T-cell (primary cell): ENCODE measurements around the gene BRIP1. TPM values are rescaled to one million over a fixed set of nuclear protein-coding genes. Genes with fewer than 3 reads are reported as not detected.
A peak's percentile ranks its signal among the peaks of the same experiment; 100 is the strongest.

Experiments
- ATAC-seq, 4 experiments: fragments of 200-7000 bp in 3 of 4; fragments of 150-1000 bp in 1 of 4; cut with Tn5 transposase; replicated peaks in 1 of 4; 1 replicate in 3 of 4; 2 replicates in 1 of 4; pipeline ENCODE4 v1.10.0; 2021; ENCODE audit warnings: moderate library complexity in 3 of 4, mild to moderate bottlenecking in 2 of 4, moderate number of reproducible peaks in 1 of 4
- CTCF ChIA-PET, 2 donors: fragments of 300-600 bp; sonication (Branson Sonifier 250); formaldehyde crosslinking; loops; one replicate each; lab custom pipeline; 2022; ENCODE audit warnings: antibody characterized with exemption in 2 of 2; lab: Charles Lee
- POLR2A ChIA-PET, 2 donors: fragments of 300-600 bp; sonication (Branson Sonifier 250); formaldehyde crosslinking; loops; one replicate each; lab custom pipeline; 2022; ENCODE audit warnings: antibody characterized with exemption in 2 of 2; lab: Charles Lee
- DNase-seq, 35 experiments: peaks; one replicate each; pipeline versions ENCODE4 v3.0.0 to v3.0.0-alpha.2; 2013 to 2023
- H3K27ac ChIP-seq: one replicate; pipeline ENCODE4 v1.5.1; 2013; ENCODE audit warnings: low read length
- H3K27me3 ChIP-seq, 2 experiments: replicated peaks in 1 of 2; 1 replicate in 1 of 2; 2 replicates in 1 of 2; pipeline versions ENCODE4 v1.6.1 to v1.7.0; 2013; ENCODE audit warnings: low read length in 1 of 2, mixed read lengths in 1 of 2; ENCODE audit not compliant: control insufficient read depth in 2 of 2, insufficient read depth in 2 of 2; ENCODE audit errors: extremely low read depth in 1 of 2
- H3K36me3 ChIP-seq, 2 donors: 1 replicate in 1 of 2; 2 replicates in 1 of 2; pipeline versions ENCODE4 v1.6.1 to v1.7.0; 2013; ENCODE audit warnings: low read length in 1 of 2; ENCODE audit not compliant: control insufficient read depth in 2 of 2, insufficient read depth in 1 of 2; ENCODE audit errors: extremely low read depth in 1 of 2
- H3K4me1 ChIP-seq, 2 experiments: 1 replicate in 1 of 2; 2 replicates in 1 of 2; pipeline versions ENCODE4 v1.6.1 to v1.7.0; 2013; ENCODE audit warnings: low read length in 2 of 2, mixed read lengths in 1 of 2; ENCODE audit not compliant: insufficient read depth in 2 of 2, control insufficient read depth in 1 of 2; ENCODE audit errors: extremely low read depth in 1 of 2
- H3K4me3 ChIP-seq, 2 donors: 1 replicate in 1 of 2; 2 replicates in 1 of 2; pipeline versions ENCODE4 v1.5.1 to v1.7.0; 2013; ENCODE audit warnings: mild to moderate bottlenecking in 2 of 2, low read length in 1 of 2, moderate library complexity in 1 of 2; ENCODE audit not compliant: control insufficient read depth in 1 of 2; ENCODE audit errors: extremely low read depth in 1 of 2
- H3K9me3 ChIP-seq: 2 replicates; pipeline ENCODE4 v1.7.0; 2013
- H3K27ac Mint-ChIP-seq, 2 donors: one replicate each; pipeline ENCODE4 v1.8.0; 2020 to 2021; ENCODE audit warnings: mild to moderate bottlenecking in 2 of 2, mixed read lengths in 2 of 2
- H3K27me3 Mint-ChIP-seq, 2 donors: one replicate each; pipeline ENCODE4 v1.8.0; 2021 to 2022; ENCODE audit warnings: mixed read lengths in 2 of 2
- H3K36me3 Mint-ChIP-seq: one replicate; pipeline ENCODE4 v1.8.0; 2021; ENCODE audit warnings: mixed read lengths
- H3K4me1 Mint-ChIP-seq, 3 donors: one replicate each; pipeline ENCODE4 v1.8.0; 2020 to 2022; ENCODE audit warnings: mixed read lengths in 3 of 3, mild to moderate bottlenecking in 1 of 3
- H3K4me3 Mint-ChIP-seq, 3 donors: one replicate each; pipeline ENCODE4 v1.8.0; 2020 to 2022; ENCODE audit warnings: mild to moderate bottlenecking in 3 of 3, mixed read lengths in 3 of 3, moderate library complexity in 3 of 3
- H3K9me3 Mint-ChIP-seq, 3 donors: one replicate each; pipeline ENCODE4 v1.8.0; 2020 to 2022; ENCODE audit warnings: mixed read lengths in 3 of 3
- WGBS: methylation state at CpG from one replicate; pipeline ENCODE4 v1.1.5; 2013; ENCODE audit warnings: missing lambda C conversion rate; ENCODE audit not compliant: insufficient coverage; 5-methylcytosine and 5-hydroxymethylcytosine counted together
- total RNA-seq, 35 experiments: library from RNA in 6 of 35; stranded (reverse) in 6 of 35; fragments of 120-200 nt in 1 of 35; gene quantifications; one replicate each; pipeline versions ENCODE4 v1.2.1 to v1.2.4 and lab custom pipeline; 2013 to 2026

BRIP1 gene
- total RNA-seq, 5 donors from 2014 or later (not counting 1 experiment from before 2014, with no cell fraction given): 1.4 to 3.5 (median 1.7) TPM

DNA sequence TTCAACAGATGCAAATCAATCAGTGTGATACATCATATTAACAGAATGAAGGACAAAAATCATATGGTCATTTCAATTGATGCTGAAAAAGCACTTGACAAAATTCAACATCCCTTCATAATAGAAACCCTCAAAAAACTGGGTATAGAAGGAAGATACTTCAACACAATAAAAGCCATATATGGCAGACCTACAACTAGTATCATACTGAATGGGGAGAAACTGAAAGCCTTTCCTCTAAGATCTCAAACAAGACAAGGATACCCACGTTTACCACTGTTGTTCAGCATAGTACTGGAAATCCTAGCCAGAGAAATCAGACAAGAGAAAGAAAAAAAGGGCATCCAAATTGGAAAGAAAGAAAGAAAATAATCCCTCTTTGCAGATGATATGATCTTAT, 225.2 kb downstream of the BRIP1 start:
- Mint-ChIP-seq H3K27me3 (peaks cover 53 to 55% of the 10 kb centered on the region in 2 donors), H3K4me3 (no peak overlapping the region), H3K27ac (no peak overlapping the region), H3K9me3 (peaks cover 0 to 8% (median 4%) of the 10 kb centered on the region in 3 donors), H3K4me1 (no peaks in the 10 kb centered on the region), H3K36me3 (no peaks in the 10 kb centered on the region)
- POLR2A ChIA-PET: no interaction called here
- Histone ChIP-seq H3K36me3 (no peaks in the 10 kb centered on the region), H3K4me1 (no peaks in the 10 kb centered on the region), H3K27ac (no peak overlapping the region), H3K27me3 (peaks cover 0 to 6% of the 10 kb centered on the region in 2 experiments), H3K9me3 (no peaks in the 10 kb centered on the region), H3K4me3 (no peak overlapping the region)
- no peak for DNase-seq
- WGBS: no CpG with 5 or more reads among the region's 1 CpG
- CTCF ChIA-PET: interaction anchor here (0.6 to 1.2 kb wide), 2 partner anchors 50 to 199 kb away, joined by 3 to 4 read pairs; no protein-coding TSS in a partner anchor
- ATAC-seq: no peak

GRCh38 chr17:61635913-61636432, 227.4 kb downstream of the BRIP1 start:
- ATAC-seq (no peak), DNase-seq (peak in 28 of 35 experiments; percentile 4 to 72 (median 30))
- no peaks in the 10 kb centered on the region for H3K36me3 ChIP-seq
- no peak overlapping the region for H3K27ac ChIP-seq
- Mint-ChIP-seq H3K9me3 (peaks cover 0 to 8% (median 4%) of the 10 kb centered on the region in 3 donors), H3K27me3 (peaks cover 66 to 67% of the 10 kb centered on the region in 2 donors), H3K4me3 (no peak overlapping the region), H3K27ac (no peak overlapping the region), H3K36me3 (no peaks in the 10 kb centered on the region), H3K4me1 (no peaks in the 10 kb centered on the region)
- CTCF ChIA-PET: interaction anchor here in 1 of 2 donors (1.0 kb wide), 2 partner anchors 201 to 430 kb away, joined by 3 to 5 read pairs; no protein-coding TSS in a partner anchor
- no peak overlapping the region for H3K4me3 ChIP-seq
- no CpG with 5 or more reads among the region's 3 CpGs for WGBS
- H3K9me3 ChIP-seq: no peaks in the 10 kb centered on the region
- POLR2A ChIA-PET: interaction anchor here (0.6 kb wide), 2 partner anchors 249 to 430 kb away, joined by 3 to 8 read pairs; no protein-coding TSS in a partner anchor
- H3K27me3 ChIP-seq: peaks cover 0 to 7% of the 10 kb centered on the region in 2 experiments
- no peaks in the 10 kb centered on the region for H3K4me1 ChIP-seq

GRCh38 chr17:61634942-61635538, 228.3 kb downstream of the BRIP1 start:
- Histone ChIP-seq H3K27me3 (peaks cover 0 to 7% of the 10 kb centered on the region in 2 experiments), H3K27ac (no peak overlapping the region), H3K36me3 (no peaks in the 10 kb centered on the region), H3K9me3 (no peaks in the 10 kb centered on the region), H3K4me1 (no peaks in the 10 kb centered on the region), H3K4me3 (no peak overlapping the region)
- no peaks in the 10 kb centered on the region for H3K4me1 Mint-ChIP-seq
- 74% methylated on average over 3 of the region's 5 CpGs for WGBS
- H3K4me3 Mint-ChIP-seq: no peak overlapping the region
- H3K27ac Mint-ChIP-seq: no peak overlapping the region
- ChIA-PET POLR2A (interaction anchor here in 1 of 2 donors (0.6 kb wide), 1 partner anchor 250 kb away, joined by 3 read pairs; no protein-coding TSS in a partner anchor), CTCF (interaction anchor here in 1 of 2 donors (0.5 to 1.3 kb wide), 4 partner anchors 11 to 431 kb away, joined by 3 to 5 read pairs (median 4); no protein-coding TSS in a partner anchor)
- peaks cover 69 to 72% of the 10 kb centered on the region in 2 donors for H3K27me3 Mint-ChIP-seq
- DNase-seq (no peak), ATAC-seq (no peak)
- no peaks in the 10 kb centered on the region for H3K36me3 Mint-ChIP-seq
- peaks cover 0 to 8% (median 4%) of the 10 kb centered on the region in 3 donors for H3K9me3 Mint-ChIP-seq

GRCh38 chr17:61634011-61634539, 229.3 kb downstream of the BRIP1 start:
- no peaks in the 10 kb centered on the region for H3K36me3 Mint-ChIP-seq
- Histone ChIP-seq H3K4me3 (no peak overlapping the region), H3K36me3 (no peaks in the 10 kb centered on the region), H3K9me3 (no peaks in the 10 kb centered on the region), H3K27ac (no peak overlapping the region), H3K27me3 (peaks cover 0 to 10% of the 10 kb centered on the region in 2 experiments), H3K4me1 (no peaks in the 10 kb centered on the region)
- peaks cover 67 to 69% of the 10 kb centered on the region in 2 donors for H3K27me3 Mint-ChIP-seq
- H3K9me3 Mint-ChIP-seq: peaks cover 0 to 8% (median 4%) of the 10 kb centered on the region in 3 donors
- no peak overlapping the region for H3K4me3 Mint-ChIP-seq
- ChIA-PET POLR2A (no interaction called here), CTCF (interaction anchor here in 1 of 2 donors (0.6 to 1.3 kb wide), 2 partner anchors 12 to 98 kb away, joined by 3 read pairs; no protein-coding TSS in a partner anchor)
- no peaks in the 10 kb centered on the region for H3K4me1 Mint-ChIP-seq
- ATAC-seq (no peak), DNase-seq (no peak)
- no peak overlapping the region for H3K27ac Mint-ChIP-seq

GRCh38 chr17:61632826-61633225, 230.5 kb downstream of the BRIP1 start:
- ChIA-PET POLR2A (no interaction called here), CTCF (no interaction called here)
- no CpG with 5 or more reads among the region's 1 CpG for WGBS
- no peaks in the 10 kb centered on the region for H3K4me1 ChIP-seq
- Mint-ChIP-seq H3K9me3 (peaks cover 0 to 8% (median 4%) of the 10 kb centered on the region in 3 donors), H3K27me3 (peaks cover 57 to 62% of the 10 kb centered on the region in 2 donors), H3K36me3 (no peaks in the 10 kb centered on the region), H3K27ac (no peak overlapping the region), H3K4me1 (no peaks in the 10 kb centered on the region), H3K4me3 (no peak overlapping the region)
- no peak for DNase-seq
- H3K9me3 ChIP-seq: no peaks in the 10 kb centered on the region
- H3K36me3 ChIP-seq: no peaks in the 10 kb centered on the region
- no peak for ATAC-seq
- H3K4me3 ChIP-seq: no peak overlapping the region
- no peak overlapping the region for H3K27ac ChIP-seq
- H3K27me3 ChIP-seq: peaks cover 0 to 19% of the 10 kb centered on the region in 2 experiments

GRCh38 chr17:61631800-61632199, 231.5 kb downstream of the BRIP1 start:
- H3K36me3 Mint-ChIP-seq: no peaks in the 10 kb centered on the region
- H3K27ac ChIP-seq: no peak overlapping the region
- no peaks in the 10 kb centered on the region for H3K4me1 Mint-ChIP-seq
- H3K9me3 ChIP-seq: no peaks in the 10 kb centered on the region
- H3K27me3 Mint-ChIP-seq: peaks cover 48 to 61% of the 10 kb centered on the region in 2 donors
- no peaks in the 10 kb centered on the region for H3K4me1 ChIP-seq
- DNase-seq (no peak), ATAC-seq (no peak)
- H3K9me3 Mint-ChIP-seq: peaks cover 0 to 8% (median 4%) of the 10 kb centered on the region in 3 donors
- CTCF ChIA-PET: no interaction called here
- POLR2A ChIA-PET: no interaction called here
- peaks cover 0 to 15% of the 10 kb centered on the region in 2 experiments for H3K27me3 ChIP-seq
- no peak overlapping the region for H3K4me3 Mint-ChIP-seq
- H3K27ac Mint-ChIP-seq: no peak overlapping the region
- no peak overlapping the region for H3K4me3 ChIP-seq
- WGBS: no CpG with 5 or more reads among the region's 1 CpG
- no peaks in the 10 kb centered on the region for H3K36me3 ChIP-seq
